IMR-90 (cell line): Measurements from ENCODE around the gene SMCO3. TPM values are rescaled to one million over a fixed set of nuclear protein-coding genes. Genes with fewer than 3 reads are reported as not detected.

Experiments used
- ATAC-seq: fragments of 200-7000 bp; cut with Tn5 transposase; 2 replicates; pipeline ENCODE4 v1.9.1; 2020; ENCODE audit warnings: low read depth, mild to moderate bottlenecking, moderate library complexity
- BruUV-seq: library from RNA; stranded (reverse); fragments of 400-500 nt; replicated peaks from 2 replicates; lab custom pipeline; 2021; lab: Mats Ljungman, UMichigan
- CTCF ChIA-PET: fragments of 300-600 bp; formaldehyde crosslinking; extraction: SDS; loops from one replicate; lab custom pipeline; 2021; ENCODE audit warnings: antibody characterized with exemption; lab: Yijun Ruan, JAX
- POLR2A ChIA-PET: fragments of 300-600 bp; sonication (Branson Sonifier 250); formaldehyde crosslinking; loops from one replicate; lab custom pipeline; 2022; ENCODE audit warnings: antibody characterized with exemption; ENCODE audit not compliant: unreplicated experiment; lab: Charles Lee
- DNase-seq: peaks from one replicate; pipeline ENCODE4 v3.0.0; 2013
- H2AFZ ChIP-seq: replicated peaks from 2 replicates; pipeline ENCODE3; 2013; ENCODE audit warnings: low read length, mild to moderate bottlenecking; ENCODE audit not compliant: poor library complexity
- H2AK5ac ChIP-seq: 2 replicates; pipeline ENCODE4 v1.6.1; 2013; ENCODE audit warnings: low read depth, low read length, inconsistent platforms
- H2AK9ac ChIP-seq: replicated peaks from 2 replicates; pipeline ENCODE3; 2013; ENCODE audit warnings: mild to moderate bottlenecking, low read depth, low read length, moderate library complexity; ENCODE audit not compliant: poor library complexity
- H2BK120ac ChIP-seq: 2 replicates; pipeline ENCODE4 v1.6.1; 2013; ENCODE audit warnings: low read depth, low read length, inconsistent platforms
- H2BK15ac ChIP-seq: 3 replicates; pipeline ENCODE4 v1.6.1; 2013; ENCODE audit warnings: low read depth, low read length, inconsistent platforms
- H2BK20ac ChIP-seq: 2 replicates; pipeline ENCODE4 v1.6.1; 2013; ENCODE audit warnings: low read depth, mild to moderate bottlenecking, inconsistent platforms, low read length, moderate library complexity
- H2BK5ac ChIP-seq: 2 replicates; pipeline ENCODE4 v1.6.1; 2013; ENCODE audit warnings: mild to moderate bottlenecking, low read depth, low read length, inconsistent platforms; ENCODE audit not compliant: poor library complexity, severe bottlenecking
- H3K14ac ChIP-seq: replicated peaks from 2 replicates; pipeline ENCODE4 v1.6.1; 2013; ENCODE audit warnings: low read depth, low read length, inconsistent platforms
- H3K18ac ChIP-seq: 2 replicates; pipeline ENCODE4 v1.6.1; 2013; ENCODE audit warnings: low read depth, low read length, control low read depth
- H3K23ac ChIP-seq: 2 replicates; pipeline ENCODE4 v1.6.1; 2013; ENCODE audit warnings: low read depth, low read length, inconsistent platforms
- H3K27ac ChIP-seq: 2 replicates; pipeline ENCODE4 v1.5.1; 2013; ENCODE audit warnings: mild to moderate bottlenecking, control low read depth, low read length; ENCODE audit not compliant: insufficient read depth
- H3K27me3 ChIP-seq: 2 replicates; pipeline ENCODE4 v1.6.1; 2013; ENCODE audit warnings: low read length; ENCODE audit not compliant: control insufficient read depth, insufficient read depth
- H3K36me3 ChIP-seq: 2 replicates; pipeline ENCODE4 v1.6.1; 2013; ENCODE audit warnings: low read length, mixed read lengths; ENCODE audit not compliant: control insufficient read depth, insufficient read depth
- H3K4ac ChIP-seq: 2 replicates; pipeline ENCODE4 v1.6.1; 2013; ENCODE audit warnings: low read depth, low read length, inconsistent platforms
- H3K4me1 ChIP-seq: 2 replicates; pipeline ENCODE4 v1.6.1; 2013; ENCODE audit warnings: low read length, mixed read lengths; ENCODE audit not compliant: control insufficient read depth, insufficient read depth
- H3K4me2 ChIP-seq: 2 replicates; pipeline ENCODE4 v1.6.1; 2013; ENCODE audit warnings: low read depth, mild to moderate bottlenecking, control low read depth, low read length, moderate library complexity
- H3K4me3 ChIP-seq: 2 replicates; pipeline ENCODE4 v1.5.1; 2013; ENCODE audit warnings: low read depth, mild to moderate bottlenecking, control low read depth, low read length, moderate library complexity; ENCODE audit not compliant: insufficient read depth
- H3K56ac ChIP-seq: 2 replicates; pipeline ENCODE4 v1.6.1; 2013; ENCODE audit warnings: low read length, inconsistent platforms; ENCODE audit not compliant: insufficient read depth; ENCODE audit errors: extremely low read depth
- H3K79me1 ChIP-seq, 2 experiments: 2 replicates each; pipeline ENCODE4 v1.6.1; 2013; ENCODE audit warnings: low read length in 2 of 2, inconsistent platforms in 1 of 2, low read depth in 1 of 2
- H3K9ac ChIP-seq: 2 replicates; pipeline ENCODE4 v1.6.1; 2013; ENCODE audit warnings: low read depth, low read length, control low read depth
- H3K9me1 ChIP-seq: 2 replicates; pipeline ENCODE4 v1.6.1; 2013; ENCODE audit warnings: low read length, inconsistent platforms; ENCODE audit not compliant: insufficient read depth
- H3K9me3 ChIP-seq: 2 replicates; pipeline ENCODE4 v1.6.1; 2013; ENCODE audit warnings: low read length; ENCODE audit not compliant: control insufficient read depth, insufficient read depth
- H4K20me1 ChIP-seq: 2 replicates; pipeline ENCODE4 v1.6.1; 2013; ENCODE audit warnings: low read length, inconsistent platforms; ENCODE audit not compliant: insufficient read depth
- H4K5ac ChIP-seq: 2 replicates; pipeline ENCODE4 v1.6.1; 2013; ENCODE audit warnings: mild to moderate bottlenecking, low read depth, low read length, control low read depth
- H4K8ac ChIP-seq, 2 experiments: 2 replicates each; pipeline ENCODE4 v1.6.1; 2013; ENCODE audit warnings: low read depth in 2 of 2, low read length in 2 of 2, control low read depth in 1 of 2, inconsistent platforms in 1 of 2
- H4K91ac ChIP-seq: 2 replicates; pipeline ENCODE4 v1.6.1; 2013; ENCODE audit warnings: low read depth, low read length, inconsistent platforms; ENCODE audit not compliant: insufficient read depth
- MAZ ChIP-seq: IDR thresholded peaks from 2 replicates; pipeline ENCODE4 v1.6.1; 2012; ENCODE audit warnings: low read depth, mild to moderate bottlenecking, low read length, improper control_type of control experiment, moderate library complexity, borderline replicate concordance
- RAD21 ChIP-seq: IDR thresholded peaks from 2 replicates; pipeline ENCODE4 v1.6.1; 2012; ENCODE audit warnings: low read length, improper control_type of control experiment
- SMC3 ChIP-seq: fragments of 150-350 bp; IDR thresholded peaks from 2 replicates; pipeline ENCODE4 v1.6.1; 2016; ENCODE audit warnings: low read depth, mild to moderate bottlenecking, antibody characterized with exemption, low read length, moderate library complexity
- WGBS, 2 experiments: methylation state at CpG; one replicate each; pipeline versions ENCODE4 v1.1.5 to v1.1.7; 2013; ENCODE audit warnings: missing lambda C conversion rate in 2 of 2; ENCODE audit not compliant: insufficient read length in 1 of 2; ENCODE audit errors: extremely low coverage in 2 of 2; 5-methylcytosine and 5-hydroxymethylcytosine counted together
- dilution Hi-C: fragments of 300-500 bp; cut with HindIII; formaldehyde crosslinking; loops from one replicate; pipeline ENCODE4 v1.14.3; 2018; ENCODE audit warnings: low sequenced_read_pairs; ENCODE audit not compliant: unreplicated experiment
- in situ Hi-C: fragments of 300-500 bp; cut with MboI; formaldehyde crosslinking; loops from 3 replicates; pipeline ENCODE4 v1.14.3; 2019; ENCODE audit warnings: low sequenced_read_pairs, inconsistent platforms, mixed read lengths
- intact Hi-C: fragments of 100-400 bp; cut with micrococcal nuclease; formaldehyde crosslinking; loops from 2 replicates; pipeline ENCODE4 v1.10.0; 2022
- polyA plus RNA-seq, 3 experiments: library from polyadenylated mRNA; depleted of rRNA; stranded (reverse); fragments of >200 nt; gene quantifications; 2 replicates each; pipeline ENCODE4 v1.2.3, GENCODE V29; 2012; ENCODE audit warnings: low replicate concordance in 1 of 3
- total RNA-seq: library from RNA; depleted of rRNA; stranded (reverse); fragments of >200 nt; gene quantifications from 2 replicates; pipeline ENCODE4 v1.2.3, GENCODE V29; 2012
- TF ChIP-seq, protein P1 (sequence below): conservative IDR thresholded peaks from 2 replicates; pipeline ENCODE4 v1.5.1; 2012; ENCODE audit warnings: mild to moderate bottlenecking, low read depth, low read length, improper control_type of control experiment

SMCO3 gene
- total and polyA plus RNA-seq, 2 of the 4 experiments (the other 2 are of a cell fraction): under 0.01 to 0.07 TPM

DNA sequence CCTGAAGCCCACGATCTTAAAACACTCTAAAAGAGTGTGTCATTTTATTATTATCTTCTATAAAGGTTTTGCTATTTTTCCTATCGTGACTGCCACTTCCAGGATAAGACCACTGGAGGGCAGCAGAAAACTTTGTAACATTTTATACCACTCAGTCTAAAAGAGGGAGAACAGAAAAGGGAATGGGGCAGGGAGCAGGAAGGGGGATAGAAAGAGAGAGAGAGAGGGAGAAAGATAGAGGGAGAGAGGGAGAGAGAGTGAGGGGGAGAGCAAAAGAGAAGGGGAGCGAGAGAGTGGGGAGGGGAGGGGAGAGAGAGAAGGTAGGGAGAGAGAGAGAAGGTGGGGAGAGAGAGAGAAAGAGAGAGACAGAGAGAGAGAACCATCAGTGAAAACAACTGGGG lies 31.4 kb upstream of the SMCO3 start:
- Histone ChIP-seq H2BK15ac (0 out of 3 replicates have a peak overlapping the region, but pooled peaks have one; percentile 43), H3K4ac (no peak overlapping the region; the same call in 1 of the 2 replicates), H4K20me1 (no peaks in the 10 kb centered on the region), H2AK5ac (no peak overlapping the region), H3K23ac (no peak overlapping the region), H3K4me1 (peaks cover 3% of the 10 kb centered on the region; the same call in 1 of the 2 replicates), H3K4me3 (no peak overlapping the region), H4K5ac (peak overlapping the region; percentile 76), H3K9me1 (no peaks in the 10 kb centered on the region; the same call in 1 of the 2 replicates), H3K56ac (no peak overlapping the region; the same call in 1 of the 2 replicates), H3K27ac (no peak overlapping the region; the same call in 1 of the 2 replicates), H2BK5ac (no peak overlapping the region), H3K14ac (no peak overlapping the region), H2AFZ (no peak overlapping the region), H3K18ac (peak overlapping the region; percentile 67; the same call in 1 of the 2 replicates), H3K79me1 (no peaks in the 10 kb centered on the region), H3K9me3 (no peaks in the 10 kb centered on the region), H3K4me2 (peak overlapping the region; percentile 23; the same call in 1 of the 2 replicates), H4K91ac (peak overlapping the region; percentile 20; the same call in 1 of the 2 replicates), H4K8ac (no peak overlapping the region; a peak in 1 of 4 replicates), H2BK120ac (peak overlapping the region; percentile 80; the same call in 1 of the 2 replicates), H3K27me3 (no peaks in the 10 kb centered on the region), H2AK9ac (no peak overlapping the region), H3K36me3 (no peaks in the 10 kb centered on the region), H2BK20ac (peak overlapping the region; percentile 69), H3K9ac (peak overlapping the region; percentile 62)
- TF ChIP-seq SMC3 (peak; percentile 92), MAZ (no peak), RAD21 (peak; percentile 81)
- TF ChIP-seq, protein P1, sequence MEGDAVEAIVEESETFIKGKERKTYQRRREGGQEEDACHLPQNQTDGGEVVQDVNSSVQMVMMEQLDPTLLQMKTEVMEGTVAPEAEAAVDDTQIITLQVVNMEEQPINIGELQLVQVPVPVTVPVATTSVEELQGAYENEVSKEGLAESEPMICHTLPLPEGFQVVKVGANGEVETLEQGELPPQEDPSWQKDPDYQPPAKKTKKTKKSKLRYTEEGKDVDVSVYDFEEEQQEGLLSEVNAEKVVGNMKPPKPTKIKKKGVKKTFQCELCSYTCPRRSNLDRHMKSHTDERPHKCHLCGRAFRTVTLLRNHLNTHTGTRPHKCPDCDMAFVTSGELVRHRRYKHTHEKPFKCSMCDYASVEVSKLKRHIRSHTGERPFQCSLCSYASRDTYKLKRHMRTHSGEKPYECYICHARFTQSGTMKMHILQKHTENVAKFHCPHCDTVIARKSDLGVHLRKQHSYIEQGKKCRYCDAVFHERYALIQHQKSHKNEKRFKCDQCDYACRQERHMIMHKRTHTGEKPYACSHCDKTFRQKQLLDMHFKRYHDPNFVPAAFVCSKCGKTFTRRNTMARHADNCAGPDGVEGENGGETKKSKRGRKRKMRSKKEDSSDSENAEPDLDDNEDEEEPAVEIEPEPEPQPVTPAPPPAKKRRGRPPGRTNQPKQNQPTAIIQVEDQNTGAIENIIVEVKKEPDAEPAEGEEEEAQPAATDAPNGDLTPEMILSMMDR: peak; percentile 85
- ChIA-PET POLR2A (interaction anchor here (1.0 kb wide), 1 partner anchor 149 kb away, joined by 4 read pairs; no protein-coding TSS in a partner anchor), CTCF (interaction anchor here (0.6 to 1.5 kb wide), 5 partner anchors 8 to 376 kb away, joined by 3 to 13 read pairs (median 3); partner anchors contain the start of gene SMCO3)
- intact Hi-C loops: loop anchor here (1.0 to 10.0 kb wide), 6 partner anchors 122 to 422 kb away; partner anchors contain the start of gene RERG
- DNase-seq (peak; percentile 65), ATAC-seq (peak; percentile 77)
- in situ Hi-C loops: no loop called here
- dilution Hi-C loops: no loop called here
- BruUV-seq: no TSS peak
- WGBS, 2 experiments: 0% methylated on average over 1 of the region's 3 CpGs; no CpG with 5 or more reads in 1 of the 2 experiments
